ENCODE results near the gene LTA.

DNA sequence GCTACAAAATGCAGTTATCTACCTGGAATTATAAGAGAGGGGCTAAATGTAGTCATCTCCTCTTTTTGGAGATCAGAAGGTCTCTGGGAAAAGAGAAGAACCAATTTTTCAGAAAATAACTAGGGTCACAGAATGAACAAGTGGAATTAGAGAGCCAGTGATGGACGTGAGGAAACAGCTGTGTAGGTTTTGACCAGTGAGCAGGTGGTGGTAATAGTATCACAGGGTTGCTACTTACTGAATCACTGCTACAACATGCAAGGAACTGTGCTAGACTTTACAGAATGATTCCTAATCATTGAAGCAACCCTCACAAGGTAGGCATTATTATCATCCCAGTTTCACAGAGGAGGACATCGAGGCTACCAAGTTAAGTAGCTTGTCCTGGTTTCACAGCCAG lies 27.4 kb upstream of the LTA start:
- TF ChIP-seq, protein P1, sequence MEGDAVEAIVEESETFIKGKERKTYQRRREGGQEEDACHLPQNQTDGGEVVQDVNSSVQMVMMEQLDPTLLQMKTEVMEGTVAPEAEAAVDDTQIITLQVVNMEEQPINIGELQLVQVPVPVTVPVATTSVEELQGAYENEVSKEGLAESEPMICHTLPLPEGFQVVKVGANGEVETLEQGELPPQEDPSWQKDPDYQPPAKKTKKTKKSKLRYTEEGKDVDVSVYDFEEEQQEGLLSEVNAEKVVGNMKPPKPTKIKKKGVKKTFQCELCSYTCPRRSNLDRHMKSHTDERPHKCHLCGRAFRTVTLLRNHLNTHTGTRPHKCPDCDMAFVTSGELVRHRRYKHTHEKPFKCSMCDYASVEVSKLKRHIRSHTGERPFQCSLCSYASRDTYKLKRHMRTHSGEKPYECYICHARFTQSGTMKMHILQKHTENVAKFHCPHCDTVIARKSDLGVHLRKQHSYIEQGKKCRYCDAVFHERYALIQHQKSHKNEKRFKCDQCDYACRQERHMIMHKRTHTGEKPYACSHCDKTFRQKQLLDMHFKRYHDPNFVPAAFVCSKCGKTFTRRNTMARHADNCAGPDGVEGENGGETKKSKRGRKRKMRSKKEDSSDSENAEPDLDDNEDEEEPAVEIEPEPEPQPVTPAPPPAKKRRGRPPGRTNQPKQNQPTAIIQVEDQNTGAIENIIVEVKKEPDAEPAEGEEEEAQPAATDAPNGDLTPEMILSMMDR (conservative IDR thresholded peaks at IDR 0.05; ENCODE audit: low read length): no peak
- TF ChIP-seq EZH2phosphoT487 (IDR thresholded peaks at IDR 0.05; ENCODE audit: borderline replicate concordance, low read depth, low read length): no peak
